Measurements from ENCODE around the gene SEMA4D.

DNA sequence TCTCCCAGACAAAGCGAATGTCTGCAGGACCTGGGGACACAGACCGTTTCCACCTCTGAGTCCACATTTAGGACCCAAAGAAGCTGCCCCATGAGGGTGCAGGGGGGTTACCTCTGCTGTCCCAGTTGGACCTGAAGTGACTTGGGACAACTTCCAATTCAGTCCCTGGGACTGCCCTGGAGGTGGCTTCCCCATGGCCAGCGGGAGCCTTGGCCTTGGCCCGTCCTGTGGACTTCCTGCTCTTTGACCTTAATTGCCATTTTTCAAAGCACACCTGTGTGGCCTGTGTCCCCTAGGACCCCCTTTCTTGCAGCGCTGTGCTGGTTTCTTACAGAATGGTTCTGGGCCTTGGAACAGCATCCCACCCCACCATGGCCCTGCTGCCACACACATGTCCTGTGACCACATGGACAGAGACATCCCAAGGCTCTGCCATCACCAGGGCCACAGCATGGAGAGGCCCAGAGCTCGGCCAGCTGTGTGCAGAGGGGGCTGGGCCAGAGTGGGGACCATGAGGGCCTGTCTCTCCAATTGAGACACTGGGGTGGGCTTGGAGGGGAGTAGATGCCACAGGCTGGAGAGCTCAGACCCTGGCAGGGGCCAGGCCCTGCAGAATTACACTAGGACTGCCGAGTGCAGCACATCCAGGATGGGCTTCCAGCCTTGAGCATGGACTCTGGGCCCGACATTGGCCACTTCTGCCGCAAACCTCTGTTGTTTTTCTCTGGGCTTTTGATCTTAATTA, 133.8 kb downstream of the SEMA4D start:
- TF ChIP-seq POLR2A (IDR thresholded peaks at IDR 0.05; ENCODE audit: insufficient read depth in 1 of 2, low read depth in 2 of 2, low read length in 2 of 2) (no peak), ISL2 (CRISPR knock-in tag; IDR thresholded peaks at IDR 0.05) (no peak), YY1 (IDR thresholded peaks at IDR 0.05; ENCODE audit: insufficient read depth, insufficient replicate concordance, low read depth, low read length) (no peak), RAD21 (CRISPR knock-in tag; IDR thresholded peaks at IDR 0.05) (no peak), RCOR2 (CRISPR knock-in tag; IDR thresholded peaks at IDR 0.05) (no peak), CREM (IDR thresholded peaks at IDR 0.05) (no peak), CREM (CRISPR knock-in tag; IDR thresholded peaks at IDR 0.05) (no peak), ZBTB7B (CRISPR knock-in tag; IDR thresholded peaks at IDR 0.05) (no peak), HDAC6 (IDR thresholded peaks at IDR 0.05; ENCODE audit: low read depth, low read length) (no peak), TAF1 (CRISPR knock-in tag; IDR thresholded peaks at IDR 0.05) (no peak), ZNF670 (CRISPR knock-in tag; IDR thresholded peaks at IDR 0.05; ENCODE audit: borderline replicate concordance) (no peak)
- TF ChIP-seq, protein P1, sequence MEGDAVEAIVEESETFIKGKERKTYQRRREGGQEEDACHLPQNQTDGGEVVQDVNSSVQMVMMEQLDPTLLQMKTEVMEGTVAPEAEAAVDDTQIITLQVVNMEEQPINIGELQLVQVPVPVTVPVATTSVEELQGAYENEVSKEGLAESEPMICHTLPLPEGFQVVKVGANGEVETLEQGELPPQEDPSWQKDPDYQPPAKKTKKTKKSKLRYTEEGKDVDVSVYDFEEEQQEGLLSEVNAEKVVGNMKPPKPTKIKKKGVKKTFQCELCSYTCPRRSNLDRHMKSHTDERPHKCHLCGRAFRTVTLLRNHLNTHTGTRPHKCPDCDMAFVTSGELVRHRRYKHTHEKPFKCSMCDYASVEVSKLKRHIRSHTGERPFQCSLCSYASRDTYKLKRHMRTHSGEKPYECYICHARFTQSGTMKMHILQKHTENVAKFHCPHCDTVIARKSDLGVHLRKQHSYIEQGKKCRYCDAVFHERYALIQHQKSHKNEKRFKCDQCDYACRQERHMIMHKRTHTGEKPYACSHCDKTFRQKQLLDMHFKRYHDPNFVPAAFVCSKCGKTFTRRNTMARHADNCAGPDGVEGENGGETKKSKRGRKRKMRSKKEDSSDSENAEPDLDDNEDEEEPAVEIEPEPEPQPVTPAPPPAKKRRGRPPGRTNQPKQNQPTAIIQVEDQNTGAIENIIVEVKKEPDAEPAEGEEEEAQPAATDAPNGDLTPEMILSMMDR (CRISPR knock-in tag; IDR thresholded peaks at IDR 0.05), result no peak
- TF ChIP-seq, protein P2, sequence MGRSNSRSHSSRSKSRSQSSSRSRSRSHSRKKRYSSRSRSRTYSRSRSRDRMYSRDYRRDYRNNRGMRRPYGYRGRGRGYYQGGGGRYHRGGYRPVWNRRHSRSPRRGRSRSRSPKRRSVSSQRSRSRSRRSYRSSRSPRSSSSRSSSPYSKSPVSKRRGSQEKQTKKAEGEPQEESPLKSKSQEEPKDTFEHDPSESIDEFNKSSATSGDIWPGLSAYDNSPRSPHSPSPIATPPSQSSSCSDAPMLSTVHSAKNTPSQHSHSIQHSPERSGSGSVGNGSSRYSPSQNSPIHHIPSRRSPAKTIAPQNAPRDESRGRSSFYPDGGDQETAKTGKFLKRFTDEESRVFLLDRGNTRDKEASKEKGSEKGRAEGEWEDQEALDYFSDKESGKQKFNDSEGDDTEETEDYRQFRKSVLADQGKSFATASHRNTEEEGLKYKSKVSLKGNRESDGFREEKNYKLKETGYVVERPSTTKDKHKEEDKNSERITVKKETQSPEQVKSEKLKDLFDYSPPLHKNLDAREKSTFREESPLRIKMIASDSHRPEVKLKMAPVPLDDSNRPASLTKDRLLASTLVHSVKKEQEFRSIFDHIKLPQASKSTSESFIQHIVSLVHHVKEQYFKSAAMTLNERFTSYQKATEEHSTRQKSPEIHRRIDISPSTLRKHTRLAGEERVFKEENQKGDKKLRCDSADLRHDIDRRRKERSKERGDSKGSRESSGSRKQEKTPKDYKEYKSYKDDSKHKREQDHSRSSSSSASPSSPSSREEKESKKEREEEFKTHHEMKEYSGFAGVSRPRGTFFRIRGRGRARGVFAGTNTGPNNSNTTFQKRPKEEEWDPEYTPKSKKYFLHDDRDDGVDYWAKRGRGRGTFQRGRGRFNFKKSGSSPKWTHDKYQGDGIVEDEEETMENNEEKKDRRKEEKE (IDR thresholded peaks at IDR 0.05), result no peak
- TF ChIP-seq, protein P3, sequence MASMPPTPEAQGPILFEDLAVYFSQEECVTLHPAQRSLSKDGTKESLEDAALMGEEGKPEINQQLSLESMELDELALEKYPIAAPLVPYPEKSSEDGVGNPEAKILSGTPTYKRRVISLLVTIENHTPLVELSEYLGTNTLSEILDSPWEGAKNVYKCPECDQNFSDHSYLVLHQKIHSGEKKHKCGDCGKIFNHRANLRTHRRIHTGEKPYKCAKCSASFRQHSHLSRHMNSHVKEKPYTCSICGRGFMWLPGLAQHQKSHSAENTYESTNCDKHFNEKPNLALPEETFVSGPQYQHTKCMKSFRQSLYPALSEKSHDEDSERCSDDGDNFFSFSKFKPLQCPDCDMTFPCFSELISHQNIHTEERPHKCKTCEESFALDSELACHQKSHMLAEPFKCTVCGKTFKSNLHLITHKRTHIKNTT (CRISPR knock-in tag; IDR thresholded peaks at IDR 0.05), result no peak
